Activated naive CD4-positive, alpha-beta T cell treated with anti-CD3 and anti-CD28 coated beads, Interleukin-2, amount 50 U/mL, for 16 hours (primary cell): ENCODE measurements around the gene AMPD3.

Source experiments
- DNase-seq: peaks from one replicate; pipeline ENCODE4 v3.0.0-alpha.2; 2020

The AMPD3 gene

DNA sequence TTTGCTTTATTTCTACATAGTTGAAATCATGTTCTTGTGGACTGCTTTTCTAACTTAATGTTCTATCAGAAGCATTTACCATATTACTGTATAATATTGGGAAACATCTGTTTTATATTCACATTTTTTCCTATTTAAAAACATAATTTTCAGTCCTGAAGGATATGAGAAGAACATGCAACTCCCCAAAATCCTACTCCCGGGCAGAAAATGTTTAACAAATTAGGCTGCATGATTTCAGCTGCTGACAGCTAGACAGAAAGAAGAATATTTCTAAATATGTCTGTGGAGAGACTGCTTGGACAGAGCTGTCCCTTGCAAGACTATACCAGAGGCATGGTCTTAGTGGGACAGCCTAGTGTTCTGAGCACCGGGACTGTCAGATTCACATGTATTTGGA is 15.7 kb upstream of the AMPD3 start:
- DNase-seq: no peak

DNA sequence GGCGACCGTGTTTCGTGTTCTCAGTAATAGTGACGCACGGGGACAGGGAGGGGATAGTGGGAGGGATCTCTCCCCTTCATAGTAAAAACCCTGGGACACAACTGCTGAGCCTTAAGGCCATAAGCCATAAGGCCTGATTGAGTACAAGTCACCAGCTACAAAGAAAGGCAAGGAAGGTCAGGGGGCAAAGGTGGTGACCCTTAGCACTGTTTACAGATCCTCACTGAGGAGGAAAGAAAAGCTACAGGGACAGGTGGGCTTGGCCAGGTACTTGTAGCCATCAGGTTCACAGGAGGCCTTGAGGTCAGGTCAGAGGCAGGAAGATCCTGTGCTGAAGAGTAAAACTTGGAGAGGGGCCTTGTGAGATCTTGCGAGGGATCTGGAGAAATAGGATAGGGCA is 15.1 kb upstream of the AMPD3 start:
- DNase-seq: no peak

GRCh38 chr11:10440401-10440800 is 14.7 kb upstream of the AMPD3 start:
- no peak for DNase-seq

- DNase-seq: no peak
Observed at GRCh38 chr11:10441091-10441490, 14.0 kb upstream of the AMPD3 start.

- DNase-seq: no peak
Observed at GRCh38 chr11:10441652-10442503, 13.2 kb upstream of the AMPD3 start.

- peak; percentile 20 for DNase-seq
Observed at GRCh38 chr11:10443152-10443551, 11.9 kb upstream of the AMPD3 start.

- no peak for DNase-seq
Observed at GRCh38 chr11:10443721-10444235, 11.3 kb upstream of the AMPD3 start.

DNA sequence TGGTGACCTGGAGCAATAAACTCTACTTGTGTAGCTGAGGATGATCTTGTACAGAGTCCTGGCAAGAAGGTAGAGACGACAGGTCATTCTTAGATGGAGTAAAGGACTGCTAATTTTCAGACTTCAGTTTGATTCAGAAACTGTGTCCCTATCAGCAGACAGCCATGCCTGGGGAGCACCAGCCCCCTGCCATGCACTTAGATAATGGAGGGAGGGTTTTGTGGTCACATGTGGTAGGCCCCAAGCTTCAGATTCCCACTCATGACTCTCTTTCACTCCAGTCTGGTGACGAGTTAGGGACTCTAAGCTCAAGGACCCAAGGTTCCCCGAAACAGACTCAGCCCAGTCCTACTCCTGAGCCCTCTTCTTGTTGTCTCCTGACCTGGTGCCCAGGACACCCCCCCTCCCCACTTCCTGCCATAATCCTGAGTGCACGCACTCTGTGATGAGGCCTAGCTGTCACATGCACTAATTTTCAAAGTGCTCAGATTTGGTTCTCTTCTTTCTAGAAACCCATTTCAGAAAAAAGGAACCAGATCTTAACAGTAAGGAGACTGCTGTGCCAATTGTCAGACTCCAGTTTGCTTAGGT is 10.2 kb upstream of the AMPD3 start:
- no peak for DNase-seq

GRCh38 chr11:10447445-10447844 is 7.6 kb upstream of the AMPD3 start:
- DNase-seq: no peak

- peak; percentile 60 for DNase-seq
Observed at GRCh38 chr11:10450462-10451425, 4.3 kb upstream of the AMPD3 start.

DNA sequence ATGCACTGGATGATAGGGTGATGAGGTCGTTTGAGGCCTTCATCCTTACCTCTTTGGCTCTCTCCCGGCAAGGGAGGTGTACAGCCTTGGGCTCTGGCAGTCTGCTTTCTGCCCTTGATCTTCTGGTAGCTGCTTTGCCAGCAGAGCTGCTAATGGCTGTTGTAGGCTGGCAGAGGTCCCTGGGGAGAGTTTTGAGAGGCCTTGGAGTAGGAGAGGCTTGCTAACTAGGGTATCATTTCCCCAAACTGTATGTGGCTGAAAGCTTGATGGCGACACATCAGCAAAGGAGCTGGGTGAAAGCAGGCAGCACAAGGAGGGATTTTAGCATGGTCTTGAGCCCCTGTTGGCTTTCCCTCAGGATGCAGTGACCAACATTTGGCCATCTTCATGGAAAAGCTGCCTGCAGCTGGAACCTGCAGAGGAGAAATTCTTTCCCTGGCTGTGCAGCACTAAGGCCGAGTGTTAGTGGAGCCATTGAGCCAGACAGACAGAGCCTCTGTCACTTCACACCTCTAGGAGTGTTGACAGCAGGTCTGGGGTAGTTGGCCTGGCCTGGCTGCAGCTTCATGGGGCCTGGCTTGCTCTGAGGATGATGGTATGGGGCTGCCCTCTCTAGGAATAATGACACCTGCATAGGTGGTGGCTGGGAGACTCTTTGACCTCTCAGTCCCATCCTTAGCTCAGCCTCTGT is 3.5 kb upstream of the AMPD3 start:
- no peak for DNase-seq

- DNase-seq: no peak
Observed at GRCh38 chr11:10452211-10452767, 2.8 kb upstream of the AMPD3 start.

GRCh38 chr11:10453261-10453660 is 1.8 kb upstream of the AMPD3 start:
- no peak for DNase-seq

GRCh38 chr11:10455637-10456487 is 798 bp downstream of the AMPD3 start:
- DNase-seq: peak; percentile 83

DNA sequence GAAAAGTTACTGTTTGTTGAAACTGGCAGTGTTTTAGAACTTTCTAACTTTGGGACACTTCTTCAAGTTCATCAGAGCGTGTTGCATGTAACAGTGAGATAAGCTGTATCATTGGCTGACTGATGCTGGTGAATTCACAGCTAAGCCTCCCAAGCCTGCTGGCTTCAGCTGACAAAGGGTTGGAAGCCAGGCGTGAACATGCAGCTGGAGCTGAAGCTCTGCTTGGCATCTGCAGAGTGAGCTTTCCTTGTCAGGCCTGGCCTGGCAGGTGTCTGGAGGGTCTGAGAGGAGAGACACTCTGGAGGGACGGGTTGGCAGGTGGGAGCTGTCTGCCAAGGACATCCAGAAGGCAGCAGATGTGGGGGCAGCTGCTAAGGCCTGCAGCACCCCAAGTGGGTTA is 1.5 kb downstream of the AMPD3 start:
- DNase-seq: no peak

- DNase-seq: no peak
Observed at GRCh38 chr11:10457901-10458300, 2.8 kb downstream of the AMPD3 start.

DNA sequence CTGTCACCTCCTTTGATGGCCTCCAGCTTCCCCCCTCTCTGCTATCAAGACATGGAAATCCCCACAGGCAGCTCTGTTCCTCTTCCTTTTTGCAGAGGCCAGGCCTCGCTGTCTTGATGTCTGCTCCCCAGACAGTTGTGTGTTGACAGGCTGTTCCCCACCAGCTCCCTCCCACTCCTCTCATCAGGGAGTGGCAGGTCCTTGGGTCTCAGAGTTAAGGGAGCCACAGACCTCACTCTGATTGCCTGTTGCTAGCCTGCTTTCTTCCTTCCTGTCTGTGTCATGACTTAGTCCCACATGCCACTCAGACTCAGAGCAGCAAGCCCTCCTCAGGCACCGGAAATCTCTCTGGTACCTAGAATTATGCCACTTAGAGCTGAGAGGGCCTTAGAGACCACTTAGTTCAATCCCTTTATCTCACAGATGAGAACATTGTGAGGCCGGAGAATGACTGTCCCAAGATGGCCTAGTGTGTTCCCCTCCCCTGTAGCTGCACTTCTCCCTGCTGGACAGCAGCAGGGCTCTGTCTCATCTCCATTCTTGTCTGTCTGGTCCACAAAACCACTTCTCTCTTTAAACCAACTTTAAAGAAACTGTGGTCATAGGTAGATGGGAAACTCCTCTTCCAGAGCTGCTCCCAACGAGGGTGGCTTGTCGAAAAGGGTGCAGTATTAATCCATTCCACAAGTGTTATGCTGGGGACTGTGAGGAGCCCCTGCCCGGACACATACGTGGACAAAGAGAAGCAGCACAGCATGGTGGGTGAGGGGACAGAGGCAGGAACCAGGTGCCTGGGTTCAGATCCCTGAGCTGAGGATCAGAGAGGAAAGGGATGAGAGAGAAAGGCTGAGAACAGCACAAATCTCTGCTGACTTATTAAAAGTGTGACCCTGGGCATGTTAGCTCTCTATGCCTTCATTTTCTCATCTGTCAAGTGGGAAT is 4.2 kb downstream of the AMPD3 start:
- peak; percentile 54 for DNase-seq

GRCh38 chr11:10460611-10461275 is 5.7 kb downstream of the AMPD3 start:
- DNase-seq: no peak

DNA sequence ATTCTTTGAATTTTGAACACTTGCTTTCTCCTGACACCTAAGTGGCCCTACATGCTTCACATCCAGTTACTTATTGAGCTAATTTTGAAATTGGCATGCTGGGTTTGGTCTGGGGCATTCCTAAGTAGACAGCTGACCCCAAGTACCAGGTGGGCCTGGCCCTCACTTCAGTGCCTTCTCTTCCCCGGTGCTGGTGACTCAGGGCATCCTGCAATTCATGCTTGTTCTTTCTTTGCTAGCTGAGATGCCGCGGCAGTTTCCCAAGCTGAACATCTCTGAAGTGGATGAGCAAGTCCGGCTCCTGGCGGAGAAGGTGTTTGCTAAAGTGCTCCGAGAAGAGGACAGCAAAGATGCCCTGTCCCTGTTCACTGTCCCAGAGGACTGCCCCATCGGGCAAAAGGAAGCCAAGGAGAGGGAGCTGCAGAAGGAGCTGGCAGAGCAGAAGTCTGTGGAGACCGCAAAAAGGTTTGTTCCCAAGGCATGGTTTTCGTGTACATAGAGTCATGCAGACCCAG is 6.3 kb downstream of the AMPD3 start:
- no peak for DNase-seq
